H9 (cell line): Measurements from ENCODE around the gene ATRIP. TPM values are rescaled to one million over a fixed set of nuclear protein-coding genes. Genes with fewer than 3 reads are reported as not detected.
A peak's percentile ranks its signal among the peaks of the same experiment; 100 is the strongest.
"Not testable (repeated sequence)": the region's sequence is repeated elsewhere in the genome, so short reads cannot be mapped to it uniquely, and the experiment has no call there.

ENCODE experiments used
- DNase-seq: peaks from one replicate; pipeline ENCODE4 v3.0.0-alpha.2; 2017
- H2AFZ ChIP-seq: one replicate; pipeline ENCODE4 v1.6.1; 2013; ENCODE audit warnings: mild to moderate bottlenecking, low read length, control low read depth, moderate library complexity
- H2AK5ac ChIP-seq: 2 replicates; pipeline ENCODE4 v1.6.1; 2013; ENCODE audit warnings: low read length, control low read depth, mixed read lengths; ENCODE audit not compliant: insufficient read length
- H2BK120ac ChIP-seq: one replicate; pipeline ENCODE4 v1.6.1; 2013; ENCODE audit warnings: low read depth, mild to moderate bottlenecking, low read length, control low read depth, inconsistent platforms; ENCODE audit not compliant: poor library complexity, severe bottlenecking
- H2BK12ac ChIP-seq: 2 replicates; pipeline ENCODE4 v1.6.1; 2013; ENCODE audit warnings: low read length, control low read depth, mixed read lengths, low read depth; ENCODE audit not compliant: insufficient read length
- H2BK15ac ChIP-seq: 2 replicates; pipeline ENCODE4 v1.6.1; 2013; ENCODE audit warnings: low read depth, low read length, control low read depth
- H2BK20ac ChIP-seq: one replicate; pipeline ENCODE4 v1.6.1; 2013; ENCODE audit warnings: low read depth, mild to moderate bottlenecking, low read length, control low read depth, inconsistent platforms; ENCODE audit not compliant: poor library complexity, severe bottlenecking
- H2BK5ac ChIP-seq: 2 replicates; pipeline ENCODE4 v1.6.1; 2013; ENCODE audit warnings: low read length, control low read depth, mixed read lengths; ENCODE audit not compliant: insufficient read length
- H3K14ac ChIP-seq: 2 replicates; pipeline ENCODE4 v1.6.1; 2013; ENCODE audit warnings: low read length, control low read depth; ENCODE audit not compliant: insufficient read depth
- H3K18ac ChIP-seq: 2 replicates; pipeline ENCODE4 v1.6.1; 2013; ENCODE audit warnings: low read depth, mild to moderate bottlenecking, mixed read lengths, low read length, control low read depth; ENCODE audit not compliant: insufficient read length
- H3K23ac ChIP-seq: 2 replicates; pipeline ENCODE4 v1.6.1; 2013; ENCODE audit warnings: low read length, control low read depth, mixed read lengths, low read depth; ENCODE audit not compliant: insufficient read length
- H3K23me2 ChIP-seq: 2 replicates; pipeline ENCODE4 v1.6.1; 2013; ENCODE audit warnings: low read depth, mild to moderate bottlenecking, mixed read lengths, low read length, control low read depth; ENCODE audit not compliant: insufficient read length, poor library complexity, severe bottlenecking
- H3K27ac ChIP-seq: 2 replicates; pipeline ENCODE4 v1.5.1; 2013; ENCODE audit warnings: low read length, control low read depth, mixed read lengths, low read depth; ENCODE audit not compliant: insufficient read length
- H3K27me3 ChIP-seq: 2 replicates; pipeline ENCODE4 v1.6.1; 2013; ENCODE audit warnings: low read length, control low read depth, inconsistent platforms; ENCODE audit not compliant: insufficient read depth
- H3K4ac ChIP-seq: 2 replicates; pipeline ENCODE4 v1.6.1; 2013; ENCODE audit warnings: low read depth, mild to moderate bottlenecking, control low read depth, inconsistent platforms, low read length, moderate library complexity
- H3K4me1 ChIP-seq: 2 replicates; pipeline ENCODE4 v1.6.1; 2013; ENCODE audit warnings: low read length, control low read depth, inconsistent platforms; ENCODE audit not compliant: insufficient read depth
- H3K4me2 ChIP-seq: 2 replicates; pipeline ENCODE4 v1.6.1; 2013; ENCODE audit warnings: low read length, control low read depth, mixed read lengths; ENCODE audit not compliant: insufficient read length, insufficient read depth
- H3K56ac ChIP-seq: 2 replicates; pipeline ENCODE4 v1.6.1; 2013; ENCODE audit warnings: low read depth, mild to moderate bottlenecking, mixed read lengths, low read length, control low read depth; ENCODE audit not compliant: insufficient read length
- H3K79me1 ChIP-seq: 2 replicates; pipeline ENCODE4 v1.6.1; 2013; ENCODE audit warnings: low read depth, mild to moderate bottlenecking, moderate library complexity, low read length, control low read depth, inconsistent platforms; ENCODE audit not compliant: insufficient read depth, poor library complexity, severe bottlenecking
- H3K79me2 ChIP-seq: 2 replicates; pipeline ENCODE4 v1.6.1; 2013; ENCODE audit warnings: low read length, control low read depth, inconsistent platforms; ENCODE audit not compliant: insufficient read depth
- H3K9ac ChIP-seq: 2 replicates; pipeline ENCODE4 v1.6.1; 2013; ENCODE audit warnings: low read length, control low read depth, mixed read lengths; ENCODE audit not compliant: insufficient read length; ENCODE audit errors: extremely low read depth
- H3K9me3 ChIP-seq: one replicate; pipeline ENCODE4 v1.6.1; 2013; ENCODE audit warnings: low read depth, low read length, inconsistent platforms; ENCODE audit not compliant: control insufficient read depth
- H3T11ph ChIP-seq: one replicate; pipeline ENCODE4 v1.6.1; 2013; ENCODE audit warnings: mild to moderate bottlenecking, low read length, control low read depth, inconsistent platforms
- H4K20me1 ChIP-seq: one replicate; pipeline ENCODE4 v1.6.1; 2013; ENCODE audit not compliant: control insufficient read depth, insufficient read length, insufficient read depth
- H4K5ac ChIP-seq: 2 replicates; pipeline ENCODE4 v1.6.1; 2013; ENCODE audit warnings: low read depth, mild to moderate bottlenecking, mixed read lengths, low read length, control low read depth; ENCODE audit not compliant: insufficient read length
- H4K8ac ChIP-seq: replicated peaks from 2 replicates; pipeline ENCODE4 v1.6.1; 2013; ENCODE audit warnings: low read length, control low read depth, mixed read lengths, low read depth; ENCODE audit not compliant: insufficient read length
- H4K91ac ChIP-seq: 2 replicates; pipeline ENCODE4 v1.6.1; 2013; ENCODE audit warnings: low read depth, mild to moderate bottlenecking, moderate library complexity, mixed read lengths, low read length, control low read depth; ENCODE audit not compliant: insufficient read length
- H3K27ac Mint-ChIP-seq, 3 experiments: 2 replicates in 2 of 3; 3 replicates in 1 of 3; pipeline ENCODE4 v1.8.0; 2020 to 2021; ENCODE audit warnings: mixed read lengths in 3 of 3, mild to moderate bottlenecking in 1 of 3, moderate library complexity in 1 of 3
- H3K27me3 Mint-ChIP-seq: 2 replicates; pipeline ENCODE4 v1.8.0; 2021; ENCODE audit warnings: low read depth, mild to moderate bottlenecking, moderate library complexity, mixed read lengths
- H3K36me3 Mint-ChIP-seq, 3 experiments: 2 replicates in 2 of 3; 3 replicates in 1 of 3; pipeline ENCODE4 v1.8.0; 2020 to 2021; ENCODE audit warnings: low read depth in 3 of 3, mixed read lengths in 3 of 3; ENCODE audit not compliant: insufficient read depth in 1 of 3
- H3K4me1 Mint-ChIP-seq, 2 experiments: 2 replicates each; pipeline ENCODE4 v1.8.0; 2020; ENCODE audit warnings: mixed read lengths in 2 of 2
- H3K4me3 Mint-ChIP-seq, 2 experiments: 2 replicates in 1 of 2; 3 replicates in 1 of 2; pipeline ENCODE4 v1.8.0; 2020 to 2021; ENCODE audit warnings: mild to moderate bottlenecking in 2 of 2, mixed read lengths in 2 of 2, moderate library complexity in 1 of 2
- H3K9me3 Mint-ChIP-seq, 2 experiments: 2 replicates in 1 of 2; 3 replicates in 1 of 2; pipeline ENCODE4 v1.8.0; 2020; ENCODE audit warnings: mild to moderate bottlenecking in 2 of 2, mixed read lengths in 2 of 2, moderate library complexity in 1 of 2
- CTCF ChIP-seq: fragments of 200-600 bp; sonication (generic); conservative IDR thresholded peaks from 3 replicates; pipeline ENCODE4 v1.8.0; 2021; ENCODE audit warnings: antibody characterized with exemption, mild to moderate bottlenecking
- WGBS: extraction: QIAGEN DNeasy Blood & Tissue Kit; methylation state at CpG from one replicate; pipeline ENCODE4 v1.1.7; 2013; ENCODE audit warnings: missing lambda C conversion rate, low lambda C conversion rate, mixed read lengths; ENCODE audit not compliant: insufficient read length; ENCODE audit errors: extremely low coverage; 5-methylcytosine and 5-hydroxymethylcytosine counted together
- total RNA-seq: library from RNA; stranded (reverse); gene quantifications from 2 replicates; pipeline ENCODE4 v1.2.1, GENCODE V29; 2021

The ATRIP gene
- total RNA-seq, 1 experiment from 2014 or later: 16.3 TPM

DNA sequence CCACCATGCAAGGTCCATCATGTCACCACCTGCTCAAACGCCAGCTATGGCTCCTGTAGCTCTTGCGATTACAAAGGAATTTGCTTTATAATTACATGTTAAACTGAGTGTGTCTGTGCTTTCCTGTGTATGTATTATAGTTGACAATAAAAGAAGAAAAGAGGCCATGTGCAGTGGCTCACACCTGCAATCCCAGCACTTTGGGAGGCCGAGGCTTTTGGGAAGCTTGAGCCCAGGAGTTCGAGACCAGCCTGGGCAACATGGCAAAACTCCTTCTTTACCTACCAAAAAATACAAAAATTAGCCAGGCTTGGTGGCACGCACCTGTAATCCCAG lies 27.0 kb downstream of the ATRIP start:
- Histone ChIP-seq H2BK12ac (no peak overlapping the region), H2BK20ac (no peak overlapping the region), H3K4ac (no peak overlapping the region), H2AFZ (no peak overlapping the region), H2BK5ac (no peak overlapping the region), H3K9ac (no peak overlapping the region), H4K8ac (no peak overlapping the region), H3K23me2 (peaks cover 5% of the 10 kb centered on the region), H3K27ac (peak overlapping the region; percentile 4), H4K20me1 (no peaks in the 10 kb centered on the region), H4K5ac (no peak overlapping the region), H3K23ac (no peak overlapping the region), H3K14ac (no peak overlapping the region), H3T11ph (no peak overlapping the region), H2BK15ac (no peak overlapping the region), H3K27me3 (no peaks in the 10 kb centered on the region), H3K9me3 (no peaks in the 10 kb centered on the region), H3K79me1 (no peaks in the 10 kb centered on the region), H3K4me1 (peaks cover 7% of the 10 kb centered on the region; the same call in 1 of the 2 replicates), H3K4me2 (no peak overlapping the region), H2BK120ac (no peak overlapping the region), H3K56ac (no peak overlapping the region), H3K79me2 (no peaks in the 10 kb centered on the region; the same call in 1 of the 2 replicates), H3K18ac (no peak overlapping the region), H2AK5ac (no peak overlapping the region), H4K91ac (no peak overlapping the region)
- Mint-ChIP-seq H3K4me1 (peaks cover 38 to 42% of the 10 kb centered on the region in 2 experiments), H3K9me3 (no peaks in the 10 kb centered on the region; a peak in 1 of 5 replicates), H3K27ac (peak overlapping the region; percentile 81 to 99 (median 98)), H3K4me3 (peak overlapping the region; percentile 84 to 88), H3K36me3 (peaks cover 14 to 16% (median 15%) of the 10 kb centered on the region in 3 experiments), H3K27me3 (no peaks in the 10 kb centered on the region; the same call in 1 of the 2 replicates)
- no peak for DNase-seq
- no CpG with 5 or more reads among the region's 5 CpGs for WGBS
- TF ChIP-seq CTCF: no peak

DNA sequence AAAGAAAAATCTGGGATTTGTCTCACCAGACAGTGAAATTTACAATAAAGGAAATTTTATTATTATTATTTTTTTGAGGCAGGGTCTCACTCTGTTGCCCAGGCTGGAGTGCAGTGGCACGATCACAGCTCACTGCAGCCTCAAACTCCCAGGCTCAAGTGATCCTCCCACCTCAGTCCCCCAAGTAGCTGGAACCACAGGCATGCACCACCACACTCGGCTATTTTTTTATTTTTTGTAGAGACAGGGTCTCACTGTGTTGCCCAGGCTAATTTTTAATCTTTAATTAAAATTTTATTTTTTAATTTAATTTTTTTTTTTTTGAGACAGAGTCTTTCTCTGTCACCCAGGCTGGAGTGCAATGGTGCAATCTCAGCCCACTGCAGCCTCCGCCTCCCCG lies 27.5 kb downstream of the ATRIP start:
- peaks cover 11% of the 10 kb centered on the region in 3 experiments; a peak in 6 of 7 replicates for H3K36me3 Mint-ChIP-seq
- DNase-seq, H3K4me1 ChIP-seq, H3K79me1 ChIP-seq, H3K14ac ChIP-seq, H3K23ac ChIP-seq, H3K79me2 ChIP-seq, H2BK12ac ChIP-seq, H3K56ac ChIP-seq, H2BK20ac ChIP-seq, H2BK15ac ChIP-seq, H3K4me3 Mint-ChIP-seq, H3K4me2 ChIP-seq, H4K8ac ChIP-seq, H3T11ph ChIP-seq, H3K23me2 ChIP-seq, H3K9me3 Mint-ChIP-seq, H2AFZ ChIP-seq, H3K9ac ChIP-seq, H4K20me1 ChIP-seq, H3K27ac ChIP-seq, H3K27me3 Mint-ChIP-seq, H3K4ac ChIP-seq, H4K5ac ChIP-seq, H3K9me3 ChIP-seq, H3K27me3 ChIP-seq, H2BK120ac ChIP-seq, H2AK5ac ChIP-seq, H4K91ac ChIP-seq, H3K18ac ChIP-seq, H2BK5ac ChIP-seq: not testable (repeated sequence)
- peaks cover 42 to 47% of the 10 kb centered on the region in 2 experiments for H3K4me1 Mint-ChIP-seq
- H3K27ac Mint-ChIP-seq: peak overlapping the region in 1 of 3 experiments; percentile 99; a peak in 1 of 7 replicates
- no CpG with 5 or more reads among the region's 4 CpGs for WGBS
